OCI-LY7 (cell line): ENCODE measurements around the gene DTHD1.

Experiments
- CTCF ChIP-seq: fragments of 200-600 bp; sonication (generic); conservative IDR thresholded peaks from 2 replicates; pipeline ENCODE4 v1.5.1; 2014; ENCODE audit warnings: mild to moderate bottlenecking, antibody characterized with exemption, low read length, moderate library complexity, mixed read lengths
- EZH2phosphoT487 ChIP-seq: fragments of 200-600 bp; sonication (generic); IDR thresholded peaks from 2 replicates; pipeline ENCODE4 v1.6.1; 2018; ENCODE audit warnings: low read depth, borderline replicate concordance, mild to moderate bottlenecking, mixed run types, antibody characterized with exemption, low read length, moderate library complexity, mixed read lengths

GRCh38 chr4:36313703-36314102 is 32.3 kb downstream of the DTHD1 start:
- no peak for TF ChIP-seq CTCF
- no peak for TF ChIP-seq EZH2phosphoT487
